NT2/D1 (cell line): ENCODE results near the gene ANKRD27.
"Not testable (repeated sequence)": the region's sequence is repeated elsewhere in the genome, so short reads cannot be mapped to it uniquely, and the experiment has no call there.

ENCODE experiments used
- DNase-seq: peaks from one replicate; pipeline ENCODE4 v3.0.0-alpha.2; 2011; ENCODE audit warnings: low read depth, low spot score
- H3K27me3 ChIP-seq: 2 replicates; pipeline ENCODE4 v1.6.0; 2011; ENCODE audit warnings: mild to moderate bottlenecking; ENCODE audit not compliant: insufficient read length, insufficient read depth
- H3K36me3 ChIP-seq: 2 replicates; pipeline ENCODE4 v1.6.1; 2011; ENCODE audit warnings: mild to moderate bottlenecking, low read length, mixed read lengths; ENCODE audit not compliant: insufficient read depth, insufficient read length
- H3K4me1 ChIP-seq: 2 replicates; pipeline ENCODE4 v1.5.1; 2011; ENCODE audit not compliant: insufficient read depth, insufficient read length
- H3K4me3 ChIP-seq: 2 replicates; pipeline ENCODE4 v1.5.1; 2011; ENCODE audit warnings: low read depth; ENCODE audit not compliant: insufficient read length
- H3K9ac ChIP-seq: 2 replicates; pipeline ENCODE4 v1.6.0; 2011; ENCODE audit warnings: low read depth; ENCODE audit not compliant: insufficient read length
- H3K9me3 ChIP-seq: 2 replicates; pipeline ENCODE4 v1.5.1; 2011; ENCODE audit warnings: mild to moderate bottlenecking, low read length; ENCODE audit not compliant: insufficient read depth
- SUZ12 ChIP-seq: IDR thresholded peaks from 2 replicates; pipeline ENCODE4 v1.6.1; 2011; ENCODE audit not compliant: insufficient read length, insufficient read depth; ENCODE audit errors: extremely low read depth
- YY1 ChIP-seq: IDR thresholded peaks from 2 replicates; pipeline ENCODE4 v1.6.1; 2011; ENCODE audit not compliant: insufficient read length, insufficient read depth
- ZNF274 ChIP-seq: IDR thresholded peaks from 2 replicates; pipeline ENCODE4 v1.6.1; 2011; ENCODE audit warnings: mild to moderate bottlenecking, low read depth, low read length

The ANKRD27 gene

DNA sequence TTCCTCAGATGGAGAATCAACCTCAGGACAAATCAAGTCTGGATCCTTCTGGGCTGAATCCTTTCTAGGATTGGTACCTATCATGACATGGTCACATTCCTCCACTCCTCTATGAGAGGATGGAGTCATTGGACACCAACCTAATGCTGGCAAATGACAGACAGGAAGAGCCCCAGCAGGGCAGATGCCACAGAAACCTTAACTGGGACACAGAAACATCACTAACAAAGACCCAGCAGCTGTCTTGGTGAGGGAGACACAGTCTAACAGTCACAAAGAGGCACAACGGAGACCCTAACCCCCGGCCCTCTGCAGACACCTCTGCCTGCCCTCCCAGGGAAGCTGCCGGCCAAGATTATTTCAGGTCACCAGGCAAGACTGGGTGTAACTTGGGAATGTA is 2.1 kb downstream of the ANKRD27 start:
- no peaks in the 10 kb centered on the region for H3K9me3 ChIP-seq
- H3K36me3 ChIP-seq, result peaks cover 8% of the 10 kb centered on the region
- DNase-seq, result no peak
- no peak overlapping the region for H3K9ac ChIP-seq
- no peak overlapping the region for H3K4me3 ChIP-seq
- peaks cover 31% of the 10 kb centered on the region for H3K27me3 ChIP-seq
- TF ChIP-seq YY1, result no peak
- peaks cover 5% of the 10 kb centered on the region for H3K4me1 ChIP-seq

DNA sequence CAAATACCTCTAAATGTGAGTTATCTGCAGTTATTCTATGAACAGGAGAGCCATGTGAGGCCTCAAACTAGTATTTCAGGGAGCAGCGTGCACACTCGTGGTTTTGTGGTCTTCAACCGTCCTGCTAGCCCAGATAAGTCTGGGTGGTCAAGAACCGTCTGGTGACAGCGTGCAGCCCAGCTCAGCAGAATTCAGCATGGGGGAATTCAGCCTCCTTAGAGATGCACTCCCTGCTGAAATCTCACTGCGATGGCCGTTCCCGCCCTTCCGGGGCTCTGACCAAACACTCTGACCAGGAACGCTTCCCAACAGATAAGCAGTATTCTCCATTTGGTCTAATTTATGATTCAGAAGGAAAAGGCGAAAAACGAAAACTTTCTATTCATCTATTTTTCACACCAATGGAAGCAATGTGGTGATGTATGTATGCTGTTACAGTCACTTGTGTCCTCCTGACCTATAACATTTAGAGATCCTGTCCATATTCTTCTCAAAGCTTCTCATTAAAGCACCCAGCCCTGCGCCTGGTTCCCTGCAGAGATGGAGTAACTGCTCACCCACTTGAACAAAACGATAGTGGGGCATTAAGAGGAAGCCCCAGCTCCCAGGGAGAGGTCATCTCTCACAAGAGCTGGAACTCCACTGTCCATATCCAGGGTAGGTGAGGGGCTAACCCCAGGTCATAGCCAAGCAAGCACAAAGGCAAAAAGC is 2.9 kb downstream of the ANKRD27 start:
- DNase-seq, result no peak
- H3K4me3 ChIP-seq, result no peak overlapping the region
- peaks cover 4% of the 10 kb centered on the region for H3K4me1 ChIP-seq

DNA sequence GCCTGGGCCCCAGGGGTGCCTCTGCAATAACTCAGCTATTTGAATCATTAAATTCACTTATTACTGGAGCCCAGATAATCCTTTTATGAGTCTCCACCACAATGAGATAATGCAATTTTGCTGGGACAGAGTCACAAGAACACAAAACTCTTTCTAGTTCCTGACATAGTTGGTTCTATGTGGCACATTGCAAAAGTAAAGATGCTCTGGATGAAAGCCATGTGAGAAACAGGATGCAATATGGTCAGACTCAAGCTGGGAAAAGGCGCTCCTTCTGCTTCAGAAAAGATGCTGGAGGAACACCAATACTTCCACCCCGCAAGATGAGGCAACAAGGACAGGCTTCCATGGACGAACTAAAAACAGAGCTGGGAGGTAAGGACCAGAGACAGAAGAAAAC is 5.7 kb downstream of the ANKRD27 start:
- no peak for TF ChIP-seq YY1
- no peak for TF ChIP-seq ZNF274
- no peak for TF ChIP-seq SUZ12
- no peaks in the 10 kb centered on the region for H3K9me3 ChIP-seq
- H3K36me3 ChIP-seq, result peaks cover 8% of the 10 kb centered on the region
- H3K4me3 ChIP-seq, result no peak overlapping the region
- H3K4me1 ChIP-seq, result no peaks in the 10 kb centered on the region
- no peak overlapping the region for H3K9ac ChIP-seq
- DNase-seq, result no peak
- peaks cover 4% of the 10 kb centered on the region for H3K27me3 ChIP-seq

More for the DNA sequence above, 2.9 kb downstream of the ANKRD27 start:
- TF ChIP-seq SUZ12, result no peak
- TF ChIP-seq YY1, result no peak
- TF ChIP-seq ZNF274, result no peak
- H3K27me3 ChIP-seq, result peaks cover 23% of the 10 kb centered on the region
- no peaks in the 10 kb centered on the region for H3K9me3 ChIP-seq
- no peak overlapping the region for H3K9ac ChIP-seq
- H3K36me3 ChIP-seq, result peaks cover 8% of the 10 kb centered on the region

DNA sequence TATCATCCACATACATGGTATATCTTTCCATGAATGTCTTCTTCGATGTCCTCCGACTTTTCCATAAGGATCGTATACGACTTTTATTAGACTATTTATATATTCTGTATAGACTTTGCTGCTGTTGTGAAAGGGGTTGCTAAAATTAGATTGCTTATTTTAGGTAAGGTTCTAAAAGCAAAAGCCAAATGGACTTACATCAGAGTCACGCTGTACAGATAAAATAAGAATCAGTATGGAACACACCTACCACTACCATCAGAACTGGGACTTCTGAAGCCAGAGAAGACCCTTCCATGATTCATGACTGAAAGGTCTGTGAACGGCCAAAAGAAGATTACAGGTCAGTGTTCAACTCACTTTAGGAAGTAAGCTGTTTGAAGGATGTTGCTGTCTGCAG is 8.9 kb downstream of the ANKRD27 start:
- no peak overlapping the region for H3K9ac ChIP-seq
- no peaks in the 10 kb centered on the region for H3K27me3 ChIP-seq
- DNase-seq, result no peak
- H3K9me3 ChIP-seq, result no peaks in the 10 kb centered on the region
- TF ChIP-seq ZNF274 (no peak), SUZ12 (no peak), YY1 (no peak)
- H3K4me3 ChIP-seq, result no peak overlapping the region
- no peaks in the 10 kb centered on the region for H3K4me1 ChIP-seq
- H3K36me3 ChIP-seq, result no peaks in the 10 kb centered on the region

DNA sequence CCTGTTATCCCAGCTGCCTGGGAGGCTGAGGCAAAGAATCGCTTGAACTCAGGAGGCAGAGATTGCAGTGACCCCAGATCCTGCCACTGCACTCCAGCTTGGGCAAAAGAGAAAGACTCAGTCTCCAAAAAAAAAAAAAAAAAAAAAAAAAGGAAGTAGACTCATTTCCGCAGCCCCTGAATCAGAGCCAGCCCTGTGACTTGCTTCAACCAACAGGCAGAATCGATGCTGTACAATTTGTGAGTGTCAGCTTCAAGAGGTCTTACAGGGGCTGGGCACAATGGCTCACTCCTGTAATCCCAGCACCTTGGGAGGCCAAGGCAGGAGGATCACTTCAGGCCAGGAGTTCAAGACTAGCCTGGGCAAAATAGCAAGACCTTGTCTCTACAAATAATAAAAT is 12.8 kb downstream of the ANKRD27 start:
- H3K4me3 ChIP-seq, result no peak overlapping the region
- TF ChIP-seq YY1 (no peak), ZNF274 (no peak), SUZ12 (no peak)
- H3K36me3 ChIP-seq, result peaks cover 9% of the 10 kb centered on the region
- H3K4me1 ChIP-seq, result no peaks in the 10 kb centered on the region
- DNase-seq, result no peak
- H3K9ac ChIP-seq, result no peak overlapping the region
- H3K27me3 ChIP-seq, result no peaks in the 10 kb centered on the region
- no peaks in the 10 kb centered on the region for H3K9me3 ChIP-seq

DNA sequence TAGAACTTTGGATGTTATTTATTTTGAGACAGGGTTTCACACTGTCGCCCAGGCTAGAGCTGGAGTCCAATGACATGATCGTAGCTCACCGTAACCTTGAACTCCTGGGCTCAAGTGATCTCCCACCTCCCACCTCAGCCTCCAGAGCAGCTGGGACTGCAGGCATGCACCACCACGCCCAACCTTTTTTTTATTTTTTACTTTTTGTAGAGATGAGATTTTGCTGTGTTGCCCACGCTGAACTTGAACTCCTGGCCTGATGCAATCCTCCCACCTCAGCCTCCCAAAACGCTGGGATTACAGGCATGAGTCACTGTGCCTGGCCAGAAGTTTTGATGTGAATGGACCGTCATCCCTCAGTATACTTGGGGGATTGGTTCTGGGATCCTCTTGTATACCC is 13.7 kb downstream of the ANKRD27 start:
- peaks cover 9% of the 10 kb centered on the region for H3K36me3 ChIP-seq
- H3K27me3 ChIP-seq, result no peaks in the 10 kb centered on the region
- no peak overlapping the region for H3K9ac ChIP-seq
- no peak overlapping the region for H3K4me3 ChIP-seq
- no peaks in the 10 kb centered on the region for H3K4me1 ChIP-seq
- no peak for TF ChIP-seq YY1
- no peak for DNase-seq
- no peaks in the 10 kb centered on the region for H3K9me3 ChIP-seq

DNA sequence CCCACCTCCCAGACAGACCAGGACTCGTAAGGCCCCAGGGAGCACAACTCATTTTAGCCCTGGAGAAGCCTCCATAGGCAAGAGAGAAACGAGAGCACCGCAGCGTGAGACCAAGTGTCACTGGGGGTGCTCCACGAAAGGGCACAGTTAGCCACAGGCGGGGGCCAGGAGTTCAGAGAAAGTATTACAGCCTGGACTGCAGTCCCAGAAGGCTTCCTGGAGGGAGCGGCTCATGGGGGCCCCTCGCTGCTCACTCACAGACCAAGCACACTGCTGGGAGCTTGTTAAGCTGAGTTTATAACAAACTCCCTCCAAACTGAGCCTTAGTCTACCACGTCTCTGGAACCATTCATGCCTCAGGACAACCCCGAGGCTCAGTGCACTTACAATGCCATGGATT is 16.5 kb downstream of the ANKRD27 start:
- H3K9ac ChIP-seq, result no peak overlapping the region
- DNase-seq, result no peak
- peaks cover 12% of the 10 kb centered on the region for H3K36me3 ChIP-seq
- no peaks in the 10 kb centered on the region for H3K4me1 ChIP-seq
- no peak for TF ChIP-seq SUZ12
- no peak for TF ChIP-seq YY1
- TF ChIP-seq ZNF274, result no peak
- H3K9me3 ChIP-seq, result no peaks in the 10 kb centered on the region
- H3K4me3 ChIP-seq, result no peak overlapping the region
- no peaks in the 10 kb centered on the region for H3K27me3 ChIP-seq

DNA sequence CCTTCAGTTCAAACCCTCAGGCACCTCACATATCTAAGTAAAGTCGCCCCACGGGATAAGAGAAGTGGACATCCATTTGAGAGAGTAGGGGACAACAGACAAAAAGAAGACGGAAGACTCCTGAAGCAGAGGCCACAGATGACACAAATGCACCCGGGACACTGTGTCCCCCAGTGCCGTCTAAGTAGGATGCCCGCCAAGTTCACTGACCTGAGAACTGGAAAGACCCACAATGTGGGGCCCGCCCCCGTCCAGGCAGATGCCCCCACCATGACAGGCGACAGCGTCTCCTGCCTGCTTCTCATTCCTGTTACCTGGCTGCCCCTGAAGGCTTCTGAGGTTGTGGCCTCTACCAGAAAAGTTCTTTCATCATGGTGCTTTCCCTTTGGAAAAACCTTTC is 16.9 kb downstream of the ANKRD27 start:
- H3K27me3 ChIP-seq, result no peaks in the 10 kb centered on the region
- H3K36me3 ChIP-seq, result peaks cover 12% of the 10 kb centered on the region
- H3K4me3 ChIP-seq, result no peak overlapping the region
- H3K9me3 ChIP-seq, result no peaks in the 10 kb centered on the region
- H3K9ac ChIP-seq, result no peak overlapping the region
- TF ChIP-seq YY1 (no peak), SUZ12 (no peak), ZNF274 (no peak)
- DNase-seq, result no peak
- H3K4me1 ChIP-seq, result no peaks in the 10 kb centered on the region

DNA sequence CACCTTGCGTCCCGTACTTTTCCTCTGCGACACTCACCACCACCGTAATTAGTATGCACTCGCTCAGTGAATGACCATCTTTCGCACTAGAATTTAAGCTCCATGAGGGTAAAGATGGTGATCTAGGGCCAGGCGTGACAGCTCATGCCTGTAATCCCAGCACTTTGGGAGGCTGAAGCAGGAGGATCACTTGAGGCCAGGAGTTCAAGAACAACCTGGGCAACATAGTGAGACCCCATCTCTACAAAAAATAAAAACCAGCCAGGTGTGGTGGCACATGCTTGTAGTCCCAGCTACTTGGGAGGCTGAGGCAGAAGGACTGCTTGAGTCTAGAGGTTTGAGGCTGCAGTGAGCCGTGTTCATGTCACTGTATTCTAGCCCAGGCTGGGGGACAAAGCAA is 18.6 kb downstream of the ANKRD27 start:
- H3K9me3 ChIP-seq, H3K4me1 ChIP-seq, DNase-seq, H3K9ac ChIP-seq, H3K27me3 ChIP-seq, H3K4me3 ChIP-seq: not testable (repeated sequence)
- H3K36me3 ChIP-seq, result peaks cover 12% of the 10 kb centered on the region
